Measurements from ENCODE around the gene XRCC6.

- TF ChIP-seq RAD21 (CRISPR knock-in tag; conservative IDR thresholded peaks at IDR 0.05 in 1 of 2, IDR thresholded peaks at IDR 0.05 in 1 of 2) (no peak), CEBPB (tag; IDR thresholded peaks at IDR 0.05) (no peak), FOXP4 (CRISPR knock-in tag; IDR thresholded peaks at IDR 0.05; ENCODE audit: borderline replicate concordance) (no peak), CTCF (IDR thresholded peaks at IDR 0.05 in 2 of 3, conservative IDR thresholded peaks at IDR 0.05 in 1 of 3; ENCODE audit: insufficient read depth in 2 of 3, low read depth in 1 of 3, low read length in 3 of 3) (no peak), SMAD2 (IDR thresholded peaks at IDR 0.05; ENCODE audit: low read depth, low read length) (no peak), NR3C1 (CRISPR knock-in tag; IDR thresholded peaks at IDR 0.05) (no peak), SMC3 (conservative IDR thresholded peaks at IDR 0.05; ENCODE audit: insufficient read depth, low read depth, low read length) (no peak), THRAP3 (IDR thresholded peaks at IDR 0.05; ENCODE audit: borderline replicate concordance) (no peak), ZNF175 (CRISPR knock-in tag; IDR thresholded peaks at IDR 0.05; ENCODE audit: low read depth) (no peak), POU5F1 (IDR thresholded peaks at IDR 0.05; ENCODE audit: borderline replicate concordance, low read depth, low read length, partially characterized antibody) (no peak), REST (IDR thresholded peaks at IDR 0.05; ENCODE audit: borderline replicate concordance) (no peak), REST (CRISPR knock-in tag; IDR thresholded peaks at IDR 0.05; ENCODE audit: low read depth) (no peak)
Observed at GRCh38 chr22:41699264-41700107, 78.4 kb downstream of the XRCC6 start, which contains the start of gene MEI1.

Data from K562 (cell line).